HepG2 (cell line): Measurements from ENCODE around the gene TAB2. TPM values are rescaled to one million over a fixed set of nuclear protein-coding genes. Genes with fewer than 3 reads are reported as not detected.

Source experiments
- CBX2 ChIP-seq, 2 experiments: fragments of 200-600 bp in 1 of 2; sonication (generic); formaldehyde crosslinking in 1 of 2; IDR thresholded peaks; 2 replicates each; pipeline versions ENCODE4 v1.7.0 to v1.8.1; 2018 to 2022; ENCODE audit warnings: low read depth in 2 of 2, low read length in 1 of 2, mild to moderate bottlenecking in 1 of 2, missing genetic modification reagents in 1 of 2
- EEA1 ChIP-seq: sonication (generic); formaldehyde crosslinking; IDR thresholded peaks from 2 replicates; pipeline ENCODE4 v1.5.1; 2020; ENCODE audit warnings: mild to moderate bottlenecking, missing genetic modification reagents, borderline replicate concordance
- ELF4 ChIP-seq: sonication (generic); formaldehyde crosslinking; IDR thresholded peaks from 2 replicates; pipeline ENCODE4 v1.5.0; 2020; ENCODE audit warnings: missing genetic modification reagents, mild to moderate bottlenecking, moderate library complexity, borderline replicate concordance
- FIP1L1 ChIP-seq: fragments of 200-400 bp; formaldehyde crosslinking; IDR thresholded peaks from 2 replicates; pipeline ENCODE4 v1.6.1; 2018; ENCODE audit warnings: low read depth, mild to moderate bottlenecking, low read length, moderate library complexity, borderline replicate concordance; ENCODE audit not compliant: insufficient read depth
- HNRNPLL ChIP-seq: fragments of 200-400 bp; formaldehyde crosslinking; IDR thresholded peaks from 2 replicates; pipeline ENCODE4 v1.6.1; 2017; ENCODE audit warnings: mild to moderate bottlenecking, low read depth, low read length; ENCODE audit not compliant: poor library complexity, severe bottlenecking
- HOXA5 ChIP-seq: sonication (generic); formaldehyde crosslinking; IDR thresholded peaks from 2 replicates; pipeline ENCODE4 v1.4.0; 2020; ENCODE audit warnings: missing genetic modification reagents
- ISL2 ChIP-seq: sonication (generic); formaldehyde crosslinking; IDR thresholded peaks from 2 replicates; pipeline ENCODE4 v1.5.0; 2020; ENCODE audit warnings: missing genetic modification reagents
- JARID2 ChIP-seq: sonication (generic); formaldehyde crosslinking; IDR thresholded peaks from 2 replicates; pipeline ENCODE4 v1.8.1; 2023; ENCODE audit warnings: missing genetic modification reagents, inconsistent platforms; ENCODE audit not compliant: insufficient replicate concordance
- MED13 ChIP-seq: sonication (generic); formaldehyde crosslinking; IDR thresholded peaks from 2 replicates; pipeline ENCODE4 v1.5.0; 2020; ENCODE audit warnings: missing genetic modification reagents
- NRL ChIP-seq: sonication (generic); formaldehyde crosslinking; IDR thresholded peaks from 2 replicates; pipeline ENCODE4 v1.5.0; 2020; ENCODE audit warnings: missing genetic modification reagents, mild to moderate bottlenecking, moderate library complexity, borderline replicate concordance
- RFX5 ChIP-seq: IDR thresholded peaks from 2 replicates; pipeline ENCODE4 v1.6.1; 2011; ENCODE audit warnings: low read depth, low read length, improper control_type of control experiment
- SIN3A ChIP-seq: IDR thresholded peaks from 2 replicates; pipeline ENCODE4 v1.6.1; 2011; ENCODE audit warnings: low read depth, mild to moderate bottlenecking, control low read depth, low read length, borderline replicate concordance
- ZBTB8A ChIP-seq: sonication (generic); formaldehyde crosslinking; IDR thresholded peaks from 2 replicates; pipeline ENCODE4 v1.4.0; 2020; ENCODE audit warnings: mild to moderate bottlenecking, low read depth, missing genetic modification reagents, borderline replicate concordance
- ZMYM2 ChIP-seq: sonication (generic); formaldehyde crosslinking; IDR thresholded peaks from 2 replicates; pipeline ENCODE4 v1.8.0; 2022; ENCODE audit warnings: mild to moderate bottlenecking, missing genetic modification reagents
- ZNF333 ChIP-seq: sonication (generic); formaldehyde crosslinking; IDR thresholded peaks from 2 replicates; pipeline ENCODE4 v1.4.0; 2020; ENCODE audit warnings: mild to moderate bottlenecking, missing genetic modification reagents, borderline replicate concordance
- ZNF557 ChIP-seq: sonication (generic); formaldehyde crosslinking; IDR thresholded peaks from 2 replicates; pipeline ENCODE4 v1.4.0; 2020; ENCODE audit warnings: missing genetic modification reagents
- ZNF569 ChIP-seq: sonication (generic); formaldehyde crosslinking; IDR thresholded peaks from 2 replicates; pipeline ENCODE4 v1.5.0; 2020; ENCODE audit warnings: mild to moderate bottlenecking, missing genetic modification reagents, moderate library complexity, borderline replicate concordance
- ZNF672 ChIP-seq: sonication (generic); formaldehyde crosslinking; IDR thresholded peaks from 2 replicates; pipeline ENCODE4 v1.8.1; 2022; ENCODE audit warnings: missing genetic modification reagents
- ZNF792 ChIP-seq: IDR thresholded peaks from 2 replicates; pipeline ENCODE4 v1.6.1; 2016
- polyA plus RNA-seq, 8 experiments: library from polyadenylated mRNA; depleted of rRNA in 3 of 8; stranded (reverse) in 7 of 8; unstranded in 1 of 8; fragments of >200 nt; fragmentation: Illumina TruSeq in 4 of 8; extraction: Trizol in 4 of 8; gene quantifications; 2 replicates each; pipeline versions ENCODE4 v1.2.1 to v1.2.3, GENCODE V29; 2011 to 2016; ENCODE audit warnings: low read depth in 4 of 8, missing spikeins in 1 of 8, mixed read lengths in 1 of 8; ENCODE audit not compliant: insufficient read depth in 1 of 8
- total RNA-seq, 5 experiments: library from RNA; depleted of rRNA; stranded (reverse); fragments of >200 nt; fragmentation: Illumina TruSeq; extraction: Trizol; gene quantifications; 2 replicates each; pipeline ENCODE4 v1.2.3, GENCODE V29; 2016; ENCODE audit warnings: low read depth in 1 of 5
- TF ChIP-seq, protein P1 (sequence below): sonication (generic); formaldehyde crosslinking; IDR thresholded peaks from 2 replicates; pipeline ENCODE4 v1.5.0; 2020; ENCODE audit warnings: missing genetic modification reagents, mild to moderate bottlenecking, borderline replicate concordance
- TF ChIP-seq, protein P2 (sequence below): sonication (generic); formaldehyde crosslinking; IDR thresholded peaks from 2 replicates; pipeline ENCODE4 v1.4.0; 2020; ENCODE audit warnings: missing genetic modification reagents
- TF ChIP-seq, protein P3 (sequence below): IDR thresholded peaks from 2 replicates; pipeline ENCODE4 v1.6.1; 2016
- TF ChIP-seq, protein P4 (sequence below): sonication (generic); formaldehyde crosslinking; IDR thresholded peaks from 2 replicates; pipeline ENCODE4 v1.5.1; 2020; ENCODE audit warnings: missing genetic modification reagents, mild to moderate bottlenecking, borderline replicate concordance

Gene TAB2
- total and polyA plus RNA-seq, 2 of the 13 experiments (the other 11 are each of a cell fraction or from before 2014, with no cell fraction given) = 23.7 to 50.2 TPM

DNA sequence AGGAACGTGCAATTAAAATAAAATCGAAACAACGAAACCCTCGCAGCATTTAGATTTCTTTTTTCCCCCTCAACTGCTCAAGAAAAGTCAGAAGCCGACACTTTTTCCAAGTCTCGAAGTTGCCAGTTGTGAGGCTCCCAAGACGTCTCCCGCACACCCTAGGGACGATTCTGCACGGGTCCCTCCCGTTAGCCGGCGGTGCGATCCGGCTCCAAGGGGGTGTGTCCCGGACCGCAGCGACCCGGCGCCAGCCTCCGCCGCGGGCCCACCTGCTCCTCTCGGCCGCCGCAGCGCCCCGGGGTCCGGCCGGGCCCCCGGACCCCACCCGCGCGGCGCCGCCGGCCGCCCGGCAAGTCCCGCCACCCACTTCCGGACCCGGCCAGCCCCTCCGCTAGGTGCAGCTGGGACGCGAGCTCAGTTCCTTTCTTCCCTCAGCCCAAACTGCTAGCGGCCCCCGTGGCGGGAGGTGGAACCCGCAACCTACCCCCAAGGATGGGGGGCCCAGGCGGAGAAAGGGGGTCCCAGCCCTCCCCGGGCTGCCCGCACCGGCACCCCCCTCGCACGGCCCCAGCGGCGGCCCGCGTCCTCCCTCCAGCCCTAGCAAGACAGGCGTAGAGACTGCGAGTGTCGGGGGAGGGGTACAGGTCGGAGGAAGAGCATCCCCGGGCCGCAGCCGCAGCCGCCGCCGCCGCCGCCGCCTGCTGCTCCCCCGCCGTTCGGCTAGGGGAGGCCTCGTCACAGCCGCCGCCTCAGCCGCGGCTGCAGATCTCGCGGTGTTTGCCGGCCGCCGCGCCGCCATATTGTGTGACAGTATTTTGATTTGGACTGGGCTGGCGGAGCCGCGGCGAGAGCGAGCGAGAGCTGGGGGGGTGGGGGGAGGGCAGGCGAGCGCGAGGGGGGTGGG lies 520 bp upstream of the TAB2 start (continued):
- TF ChIP-seq, protein P1, sequence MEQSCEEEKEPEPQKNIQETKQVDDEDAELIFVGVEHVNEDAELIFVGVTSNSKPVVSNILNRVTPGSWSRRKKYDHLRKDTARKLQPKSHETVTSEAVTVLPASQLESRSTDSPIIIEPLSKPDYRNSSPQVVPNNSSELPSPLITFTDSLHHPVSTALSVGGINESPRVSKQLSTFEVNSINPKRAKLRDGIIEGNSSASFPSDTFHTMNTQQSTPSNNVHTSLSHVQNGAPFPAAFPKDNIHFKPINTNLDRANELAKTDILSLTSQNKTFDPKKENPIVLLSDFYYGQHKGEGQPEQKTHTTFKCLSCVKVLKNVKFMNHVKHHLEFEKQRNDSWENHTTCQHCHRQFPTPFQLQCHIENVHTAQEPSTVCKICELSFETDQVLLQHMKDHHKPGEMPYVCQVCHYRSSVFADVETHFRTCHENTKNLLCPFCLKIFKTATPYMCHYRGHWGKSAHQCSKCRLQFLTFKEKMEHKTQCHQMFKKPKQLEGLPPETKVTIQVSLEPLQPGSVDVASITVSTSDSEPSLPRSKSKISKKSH = peak; percentile 85; the same call in 1 of the 2 replicates
- TF ChIP-seq ELF4 (CRISPR knock-in tag) (no peak), CBX2 (IDR thresholded peaks at IDR 0.05; ENCODE audit: low read depth, low read length) (no peak; the same call in 1 of the 2 replicates), CBX2 (CRISPR knock-in tag; IDR thresholded peaks at IDR 0.05; ENCODE audit: low read depth) (no peak), EEA1 (CRISPR knock-in tag) (peak; percentile 95), ZNF333 (CRISPR knock-in tag) (peak; percentile 70; the same call in 1 of the 2 replicates), FIP1L1 (no peak), HNRNPLL (peak; percentile 84), ZNF672 (0 out of 2 replicates have a peak, but pooled peaks have one; percentile 60), HOXA5 (CRISPR knock-in tag) (no peak), JARID2 (CRISPR knock-in tag) (no peak), ZNF557 (CRISPR knock-in tag) (no peak), ZMYM2 (CRISPR knock-in tag) (no peak), ZNF569 (CRISPR knock-in tag) (no peak), ZNF792 (CRISPR knock-in tag) (no peak), NRL (peak; percentile 32; the same call in 1 of the 2 replicates), RFX5 (no peak), SIN3A (peak; percentile 25; the same call in 1 of the 2 replicates), ISL2 (no peak), MED13 (no peak), ZBTB8A (CRISPR knock-in tag) (peak; percentile 83; the same call in 1 of the 2 replicates)
- TF ChIP-seq, protein P2, sequence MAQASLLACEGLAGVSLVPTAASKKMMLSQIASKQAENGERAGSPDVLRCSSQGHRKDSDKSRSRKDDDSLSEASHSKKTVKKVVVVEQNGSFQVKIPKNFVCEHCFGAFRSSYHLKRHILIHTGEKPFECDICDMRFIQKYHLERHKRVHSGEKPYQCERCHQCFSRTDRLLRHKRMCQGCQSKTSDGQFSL = peak; percentile 61; the same call in 1 of the 2 replicates
- TF ChIP-seq, protein P3, sequence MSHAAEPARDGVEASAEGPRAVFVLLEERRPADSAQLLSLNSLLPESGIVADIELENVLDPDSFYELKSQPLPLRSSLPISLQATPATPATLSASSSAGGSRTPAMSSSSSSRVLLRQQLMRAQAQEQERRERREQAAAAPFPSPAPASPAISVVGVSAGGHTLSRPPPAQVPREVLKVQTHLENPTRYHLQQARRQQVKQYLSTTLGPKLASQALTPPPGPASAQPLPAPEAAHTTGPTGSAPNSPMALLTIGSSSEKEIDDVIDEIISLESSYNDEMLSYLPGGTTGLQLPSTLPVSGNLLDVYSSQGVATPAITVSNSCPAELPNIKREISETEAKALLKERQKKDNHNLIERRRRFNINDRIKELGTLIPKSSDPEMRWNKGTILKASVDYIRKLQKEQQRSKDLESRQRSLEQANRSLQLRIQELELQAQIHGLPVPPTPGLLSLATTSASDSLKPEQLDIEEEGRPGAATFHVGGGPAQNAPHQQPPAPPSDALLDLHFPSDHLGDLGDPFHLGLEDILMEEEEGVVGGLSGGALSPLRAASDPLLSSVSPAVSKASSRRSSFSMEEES (CRISPR knock-in tag) = no peak
- TF ChIP-seq, protein P4, sequence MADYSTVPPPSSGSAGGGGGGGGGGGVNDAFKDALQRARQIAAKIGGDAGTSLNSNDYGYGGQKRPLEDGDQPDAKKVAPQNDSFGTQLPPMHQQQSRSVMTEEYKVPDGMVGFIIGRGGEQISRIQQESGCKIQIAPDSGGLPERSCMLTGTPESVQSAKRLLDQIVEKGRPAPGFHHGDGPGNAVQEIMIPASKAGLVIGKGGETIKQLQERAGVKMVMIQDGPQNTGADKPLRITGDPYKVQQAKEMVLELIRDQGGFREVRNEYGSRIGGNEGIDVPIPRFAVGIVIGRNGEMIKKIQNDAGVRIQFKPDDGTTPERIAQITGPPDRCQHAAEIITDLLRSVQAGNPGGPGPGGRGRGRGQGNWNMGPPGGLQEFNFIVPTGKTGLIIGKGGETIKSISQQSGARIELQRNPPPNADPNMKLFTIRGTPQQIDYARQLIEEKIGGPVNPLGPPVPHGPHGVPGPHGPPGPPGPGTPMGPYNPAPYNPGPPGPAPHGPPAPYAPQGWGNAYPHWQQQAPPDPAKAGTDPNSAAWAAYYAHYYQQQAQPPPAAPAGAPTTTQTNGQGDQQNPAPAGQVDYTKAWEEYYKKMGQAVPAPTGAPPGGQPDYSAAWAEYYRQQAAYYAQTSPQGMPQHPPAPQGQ = no peak
